GM19372 (cell line): ENCODE results near the gene MGLL.

Experiments used
- ATAC-seq: cut with Tn5 transposase; IDR thresholded peaks from one replicate; pipeline ENCODE4 v1.9.1; 2021; ENCODE audit warnings: mild to moderate bottlenecking, low read depth, moderate library complexity; ENCODE audit not compliant: unreplicated experiment

Gene MGLL

GRCh38 chr3:127646501-127647046, 175.7 kb downstream of the MGLL start:
- ATAC-seq = no peak

GRCh38 chr3:127645371-127646015, 176.8 kb downstream of the MGLL start:
- ATAC-seq = no peak

GRCh38 chr3:127644641-127645370, 177.5 kb downstream of the MGLL start:
- ATAC-seq = no peak

- ATAC-seq = no peak
These were observed 182.3 kb downstream of the MGLL start for GRCh38 chr3:127640042-127640355.

- ATAC-seq = no peak
These were observed 182.9 kb downstream of the MGLL start for GRCh38 chr3:127639173-127640041.
